DMS114 treated with DMSO at 0.1 percent for 48 hours (cell line): ENCODE data around the gene PTPRN2.

Source experiments
- DNase-seq: peaks from one replicate; lab custom pipeline; 2025; ENCODE audit not compliant: unreplicated experiment; lab: John Stamatoyannopoulos, UW

PTPRN2 gene

GRCh38 chr7:158027646-158028045 lies 560.0 kb downstream of the PTPRN2 start:
- no peak for DNase-seq

- DNase-seq: no peak
Observed at GRCh38 chr7:158026636-158027265, 560.9 kb downstream of the PTPRN2 start.

- DNase-seq: no peak
Observed at GRCh38 chr7:158025686-158026600, 561.7 kb downstream of the PTPRN2 start.

GRCh38 chr7:158024881-158025280 lies 562.7 kb downstream of the PTPRN2 start:
- DNase-seq: no peak

- no peak for DNase-seq
Observed at GRCh38 chr7:158024351-158024715, 563.3 kb downstream of the PTPRN2 start.

- DNase-seq: no peak
Observed at GRCh38 chr7:158023681-158024350, 563.8 kb downstream of the PTPRN2 start.

GRCh38 chr7:158023157-158023556 lies 564.5 kb downstream of the PTPRN2 start:
- DNase-seq: no peak

GRCh38 chr7:158022601-158023000 lies 565.0 kb downstream of the PTPRN2 start:
- DNase-seq: no peak

GRCh38 chr7:158021836-158022235 lies 565.8 kb downstream of the PTPRN2 start:
- DNase-seq: no peak

GRCh38 chr7:158020706-158021095 lies 566.9 kb downstream of the PTPRN2 start:
- no peak for DNase-seq

GRCh38 chr7:158019726-158020705 lies 567.6 kb downstream of the PTPRN2 start:
- no peak for DNase-seq

- no peak for DNase-seq
Observed at GRCh38 chr7:158018971-158019645, 568.5 kb downstream of the PTPRN2 start.

- no peak for DNase-seq
Observed at GRCh38 chr7:158018098-158018762, 569.4 kb downstream of the PTPRN2 start.

- no peak for DNase-seq
Observed at GRCh38 chr7:158017111-158018097, 570.2 kb downstream of the PTPRN2 start.

GRCh38 chr7:158016180-158017097 lies 571.2 kb downstream of the PTPRN2 start:
- no peak for DNase-seq

GRCh38 chr7:158015403-158016179 lies 572.0 kb downstream of the PTPRN2 start:
- no peak for DNase-seq

- DNase-seq: no peak
Observed at GRCh38 chr7:158014976-158015375, 572.6 kb downstream of the PTPRN2 start.
